Measurements from ENCODE around the gene CGN. TPM values are rescaled to one million over a fixed set of nuclear protein-coding genes. Genes with fewer than 3 reads are reported as not detected.

Gene CGN
- total and polyA plus RNA-seq, 2 donors (not counting 1 experiment from before 2014, with no cell fraction given): 0.22 to 0.81 TPM

GRCh38 chr1:151529781-151530180, 18.6 kb downstream of the CGN start:
- ATAC-seq (ENCODE audit: low read depth): no peak
- no peak overlapping the region for H3K4me2 ChIP-seq (replicated peaks; ENCODE audit: low read depth, low read length, poor library complexity, severe bottlenecking)
- DNase-seq: no peak
- no peaks in the 10 kb centered on the region for H3K36me3 ChIP-seq (replicated peaks in 1 of 2; ENCODE audit: control extremely low read depth in 1 of 2, control insufficient read depth in 1 of 2, extremely low read depth in 1 of 2, insufficient read depth in 2 of 2, low read length in 1 of 2)
- TF ChIP-seq CTCF (IDR thresholded peaks at IDR 0.05): no peak
- no peak for TF ChIP-seq EZH2 (IDR thresholded peaks at IDR 0.05; ENCODE audit: borderline replicate concordance, insufficient read depth, low read depth, low read length, poor library complexity, severe bottlenecking)
- ChIA-PET CTCF (no interaction called here), POLR2A (no interaction called here)
- Mint-ChIP-seq H3K9me3 (ENCODE audit: insufficient read depth) (no peaks in the 10 kb centered on the region), H3K27me3 (peaks cover 5% of the 10 kb centered on the region), H3K27ac (no peak overlapping the region), H3K4me3 (no peak overlapping the region), H3K4me1 (no peaks in the 10 kb centered on the region)
- H3K27me3 ChIP-seq (replicated peaks in 1 of 4; ENCODE audit: control extremely low read depth in 1 of 4, control insufficient read depth in 3 of 4, insufficient read depth in 4 of 4, low read length in 3 of 4): no peaks in the 10 kb centered on the region
- H3K9ac ChIP-seq (ENCODE audit: low read length): no peak overlapping the region
- no peaks in the 10 kb centered on the region for H3K79me2 ChIP-seq (ENCODE audit: control insufficient read depth, insufficient read depth, low read length)
- no peaks in the 10 kb centered on the region for H3K4me1 ChIP-seq (ENCODE audit: control insufficient read depth in 2 of 2, insufficient read depth in 2 of 2, low read length in 2 of 2)
- no peaks in the 10 kb centered on the region for H3K9me3 ChIP-seq (ENCODE audit: control extremely low read depth in 1 of 3, control insufficient read depth in 2 of 3, insufficient read depth in 1 of 3, low read length in 2 of 3)
- intact Hi-C loops (cut with micrococcal nuclease): loop anchor here (5.0 kb wide), 1 partner anchor 87 kb away; no protein-coding TSS in a partner anchor
- H2AFZ ChIP-seq (ENCODE audit: insufficient read depth, low read depth, low read length, poor library complexity, severe bottlenecking): no peak overlapping the region
- no peaks in the 10 kb centered on the region for H4K20me1 ChIP-seq (ENCODE audit: control insufficient read depth, insufficient read depth, low read length, poor library complexity, severe bottlenecking)
- H3K27ac ChIP-seq (ENCODE audit: low read length in 2 of 2): no peak overlapping the region
- 94% methylated on average over 18 of the region's 18 CpGs for WGBS (ENCODE audit: insufficient coverage)
- no peak overlapping the region for H3K4me3 ChIP-seq (ENCODE audit: control extremely low read depth in 1 of 5, extremely low read depth in 1 of 5, insufficient read depth in 1 of 5, low read depth in 2 of 5, low read length in 4 of 5)

DNA sequence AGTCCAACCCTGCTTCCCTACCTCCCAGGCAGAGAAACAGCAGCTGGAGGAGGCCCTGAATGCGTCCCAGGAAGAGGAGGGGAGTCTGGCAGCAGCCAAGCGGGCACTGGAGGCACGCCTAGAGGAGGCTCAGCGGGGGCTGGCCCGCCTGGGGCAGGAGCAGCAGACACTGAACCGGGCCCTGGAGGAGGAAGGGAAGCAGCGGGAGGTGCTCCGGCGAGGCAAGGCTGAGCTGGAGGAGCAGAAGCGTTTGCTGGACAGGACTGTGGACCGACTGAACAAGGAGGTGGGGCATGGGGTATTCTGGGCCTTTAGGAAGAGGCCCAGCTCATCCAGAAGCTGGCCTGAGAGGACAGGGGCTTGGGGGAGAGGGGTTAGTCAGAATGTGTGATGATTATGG, 19.3 kb downstream of the CGN start:
- Histone ChIP-seq H3K4me2 (replicated peaks; ENCODE audit: low read depth, low read length, poor library complexity, severe bottlenecking) (no peak overlapping the region), H3K4me3 (ENCODE audit: control extremely low read depth in 1 of 5, extremely low read depth in 1 of 5, insufficient read depth in 1 of 5, low read depth in 2 of 5, low read length in 4 of 5) (no peak overlapping the region), H3K27ac (ENCODE audit: low read length in 2 of 2) (no peak overlapping the region), H3K36me3 (replicated peaks in 1 of 2; ENCODE audit: control extremely low read depth in 1 of 2, control insufficient read depth in 1 of 2, extremely low read depth in 1 of 2, insufficient read depth in 2 of 2, low read length in 1 of 2) (no peaks in the 10 kb centered on the region), H3K27me3 (replicated peaks in 1 of 4; ENCODE audit: control extremely low read depth in 1 of 4, control insufficient read depth in 3 of 4, insufficient read depth in 4 of 4, low read length in 3 of 4) (no peaks in the 10 kb centered on the region), H3K4me1 (ENCODE audit: control insufficient read depth in 2 of 2, insufficient read depth in 2 of 2, low read length in 2 of 2) (no peaks in the 10 kb centered on the region), H2AFZ (ENCODE audit: insufficient read depth, low read depth, low read length, poor library complexity, severe bottlenecking) (no peak overlapping the region), H3K79me2 (ENCODE audit: control insufficient read depth, insufficient read depth, low read length) (no peaks in the 10 kb centered on the region), H4K20me1 (ENCODE audit: control insufficient read depth, insufficient read depth, low read length, poor library complexity, severe bottlenecking) (no peaks in the 10 kb centered on the region), H3K9ac (ENCODE audit: low read length) (no peak overlapping the region), H3K9me3 (ENCODE audit: control extremely low read depth in 1 of 3, control insufficient read depth in 2 of 3, insufficient read depth in 1 of 3, low read length in 2 of 3) (no peaks in the 10 kb centered on the region)
- TF ChIP-seq EZH2 (IDR thresholded peaks at IDR 0.05; ENCODE audit: borderline replicate concordance, insufficient read depth, low read depth, low read length, poor library complexity, severe bottlenecking): no peak
- TF ChIP-seq CTCF (IDR thresholded peaks at IDR 0.05): no peak
- no peaks in the 10 kb centered on the region for H3K9me3 Mint-ChIP-seq (ENCODE audit: insufficient read depth)
- H3K4me1 Mint-ChIP-seq: no peaks in the 10 kb centered on the region
- peaks cover 4% of the 10 kb centered on the region for H3K27me3 Mint-ChIP-seq
- H3K4me3 Mint-ChIP-seq: no peak overlapping the region
- ChIA-PET POLR2A (no interaction called here), CTCF (no interaction called here)
- DNase-seq (no peak), ATAC-seq (ENCODE audit: low read depth) (no peak)
- H3K27ac Mint-ChIP-seq: no peak overlapping the region
- intact Hi-C loops (cut with micrococcal nuclease): loop anchor here (5.0 kb wide), 1 partner anchor 88 kb away; no protein-coding TSS in a partner anchor
- WGBS (ENCODE audit: insufficient coverage): 98% methylated on average over 11 of the region's 11 CpGs
